Osteocyte (in vitro differentiated cells): ENCODE data around the gene ZNF280B. TPM values are rescaled to one million over a fixed set of nuclear protein-coding genes. Genes with fewer than 3 reads are reported as not detected.

Experiments used
- DNase-seq: peaks from one replicate; pipeline ENCODE4 v3.0.0; 2021; ENCODE audit warnings: mixed read lengths; ENCODE audit not compliant: unreplicated experiment; ENCODE audit errors: extremely low spot score
- H3K27ac Mint-ChIP-seq: one replicate; pipeline ENCODE4 v1.8.0; 2021; ENCODE audit warnings: mild to moderate bottlenecking, mixed read lengths; ENCODE audit not compliant: unreplicated experiment
- H3K27me3 Mint-ChIP-seq: one replicate; pipeline ENCODE4 v1.8.0; 2021; ENCODE audit warnings: mixed read lengths; ENCODE audit not compliant: unreplicated experiment
- H3K36me3 Mint-ChIP-seq: one replicate; pipeline ENCODE4 v1.8.0; 2021; ENCODE audit warnings: mixed read lengths; ENCODE audit not compliant: unreplicated experiment
- H3K4me1 Mint-ChIP-seq: one replicate; pipeline ENCODE4 v1.8.0; 2021; ENCODE audit warnings: mixed read lengths; ENCODE audit not compliant: unreplicated experiment
- H3K4me3 Mint-ChIP-seq: one replicate; pipeline ENCODE4 v1.8.0; 2021; ENCODE audit warnings: mild to moderate bottlenecking, moderate library complexity, mixed read lengths; ENCODE audit not compliant: unreplicated experiment
- H3K9me3 Mint-ChIP-seq: one replicate; pipeline ENCODE4 v1.8.0; 2021; ENCODE audit warnings: mixed read lengths; ENCODE audit not compliant: unreplicated experiment
- total RNA-seq: library from RNA; stranded (reverse); gene quantifications from 2 replicates; pipeline ENCODE4 v1.2.1, GENCODE V29; 2021
- TF ChIP-seq, protein P1 (sequence below): fragments of 200-600 bp; sonication (generic); IDR thresholded peaks from 2 replicates; pipeline ENCODE4 v1.5.0; 2021; ENCODE audit warnings: antibody characterized with exemption, mild to moderate bottlenecking, moderate library complexity

Gene ZNF280B
- total RNA-seq, 1 donor from 2014 or later = 2.1 TPM

GRCh38 chr22:22554587-22555284 lies 46.2 kb upstream of the ZNF280B start:
- H3K9me3 Mint-ChIP-seq = no peaks in the 10 kb centered on the region
- no peaks in the 10 kb centered on the region for H3K36me3 Mint-ChIP-seq
- TF ChIP-seq, protein P1, sequence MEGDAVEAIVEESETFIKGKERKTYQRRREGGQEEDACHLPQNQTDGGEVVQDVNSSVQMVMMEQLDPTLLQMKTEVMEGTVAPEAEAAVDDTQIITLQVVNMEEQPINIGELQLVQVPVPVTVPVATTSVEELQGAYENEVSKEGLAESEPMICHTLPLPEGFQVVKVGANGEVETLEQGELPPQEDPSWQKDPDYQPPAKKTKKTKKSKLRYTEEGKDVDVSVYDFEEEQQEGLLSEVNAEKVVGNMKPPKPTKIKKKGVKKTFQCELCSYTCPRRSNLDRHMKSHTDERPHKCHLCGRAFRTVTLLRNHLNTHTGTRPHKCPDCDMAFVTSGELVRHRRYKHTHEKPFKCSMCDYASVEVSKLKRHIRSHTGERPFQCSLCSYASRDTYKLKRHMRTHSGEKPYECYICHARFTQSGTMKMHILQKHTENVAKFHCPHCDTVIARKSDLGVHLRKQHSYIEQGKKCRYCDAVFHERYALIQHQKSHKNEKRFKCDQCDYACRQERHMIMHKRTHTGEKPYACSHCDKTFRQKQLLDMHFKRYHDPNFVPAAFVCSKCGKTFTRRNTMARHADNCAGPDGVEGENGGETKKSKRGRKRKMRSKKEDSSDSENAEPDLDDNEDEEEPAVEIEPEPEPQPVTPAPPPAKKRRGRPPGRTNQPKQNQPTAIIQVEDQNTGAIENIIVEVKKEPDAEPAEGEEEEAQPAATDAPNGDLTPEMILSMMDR = no peak
- DNase-seq = no peak
- no peak overlapping the region for H3K4me3 Mint-ChIP-seq
- H3K27me3 Mint-ChIP-seq = peaks cover 17% of the 10 kb centered on the region
- no peak overlapping the region for H3K27ac Mint-ChIP-seq
- H3K4me1 Mint-ChIP-seq = no peaks in the 10 kb centered on the region

GRCh38 chr22:22553735-22554586 lies 45.4 kb upstream of the ZNF280B start:
- no peak overlapping the region for H3K27ac Mint-ChIP-seq
- no peak for DNase-seq
- H3K4me3 Mint-ChIP-seq = no peak overlapping the region
- H3K36me3 Mint-ChIP-seq = no peaks in the 10 kb centered on the region
- no peaks in the 10 kb centered on the region for H3K4me1 Mint-ChIP-seq
- TF ChIP-seq, protein P1 = no peak
- H3K9me3 Mint-ChIP-seq = no peaks in the 10 kb centered on the region
- peaks cover 18% of the 10 kb centered on the region for H3K27me3 Mint-ChIP-seq

GRCh38 chr22:22553141-22553540 lies 44.6 kb upstream of the ZNF280B start:
- no peaks in the 10 kb centered on the region for H3K4me1 Mint-ChIP-seq
- TF ChIP-seq, protein P1 = no peak
- no peak overlapping the region for H3K4me3 Mint-ChIP-seq
- H3K27me3 Mint-ChIP-seq = peaks cover 20% of the 10 kb centered on the region
- no peaks in the 10 kb centered on the region for H3K36me3 Mint-ChIP-seq
- no peak overlapping the region for H3K27ac Mint-ChIP-seq
- no peaks in the 10 kb centered on the region for H3K9me3 Mint-ChIP-seq
- DNase-seq = no peak

DNA sequence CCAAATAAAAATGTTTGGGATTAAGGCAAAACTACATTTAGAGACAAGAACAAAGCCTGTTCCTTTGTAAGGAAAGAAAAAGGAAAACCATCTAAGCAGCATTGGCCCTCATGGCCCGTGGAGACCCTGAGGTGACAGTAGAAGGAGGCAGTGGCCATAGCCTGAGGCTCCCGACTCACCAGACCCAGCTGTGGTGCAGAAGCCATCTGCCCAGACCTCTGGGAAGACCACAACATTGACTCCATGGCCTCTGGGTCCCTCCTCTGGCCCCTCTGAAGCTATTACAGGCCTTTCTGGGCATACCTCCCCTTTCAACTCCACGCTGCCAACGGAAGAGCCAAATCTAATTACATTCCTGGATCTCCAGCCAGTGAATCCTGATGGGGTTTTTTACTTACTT lies 44.1 kb upstream of the ZNF280B start:
- DNase-seq = no peak
- Mint-ChIP-seq H3K4me3 (no peak overlapping the region), H3K4me1 (no peaks in the 10 kb centered on the region), H3K27me3 (peaks cover 20% of the 10 kb centered on the region), H3K27ac (no peak overlapping the region), H3K36me3 (no peaks in the 10 kb centered on the region), H3K9me3 (no peaks in the 10 kb centered on the region)
- TF ChIP-seq, protein P1 = no peak

DNA sequence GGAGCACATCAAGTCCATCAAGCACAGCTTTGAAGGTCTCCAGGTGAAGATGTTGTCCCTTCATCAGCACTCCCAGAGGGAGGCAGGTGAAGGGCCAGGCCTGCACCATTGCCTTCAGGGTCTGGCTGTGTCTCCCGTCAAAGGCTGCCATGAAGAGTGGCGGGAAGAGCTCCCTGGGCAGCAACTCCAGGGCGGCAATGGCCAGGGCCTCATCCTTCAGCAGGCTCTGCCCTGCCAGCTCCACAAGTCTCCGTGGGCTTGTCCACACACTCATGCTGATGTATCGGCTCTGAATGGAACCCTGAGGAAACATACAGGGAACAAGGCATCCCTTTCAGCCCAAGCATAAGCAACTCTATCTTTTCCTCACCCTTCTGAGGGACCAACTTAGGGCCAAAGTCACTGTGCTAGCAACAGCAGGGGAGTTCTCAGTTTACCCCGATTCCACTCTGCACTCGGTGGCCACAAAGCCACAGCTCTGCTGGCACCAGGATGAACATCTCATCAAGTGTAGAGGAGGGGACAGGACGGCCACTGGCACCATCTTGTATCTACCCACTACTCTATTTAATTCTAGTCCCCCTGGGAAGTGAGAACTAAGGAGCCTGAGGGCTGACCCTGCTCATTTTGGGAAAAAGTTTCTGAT lies 42.4 kb upstream of the ZNF280B start:
- H3K9me3 Mint-ChIP-seq = no peaks in the 10 kb centered on the region
- H3K36me3 Mint-ChIP-seq = no peaks in the 10 kb centered on the region
- H3K4me3 Mint-ChIP-seq = no peak overlapping the region
- no peaks in the 10 kb centered on the region for H3K4me1 Mint-ChIP-seq
- DNase-seq = no peak
- peaks cover 20% of the 10 kb centered on the region for H3K27me3 Mint-ChIP-seq
- TF ChIP-seq, protein P1 = no peak
- H3K27ac Mint-ChIP-seq = no peak overlapping the region
